H1 (cell line): Measurements from ENCODE around the gene NR5A1. TPM values are rescaled to one million over a fixed set of nuclear protein-coding genes. Genes with fewer than 3 reads are reported as not detected.
A peak's percentile ranks its signal among the peaks of the same experiment; 100 is the strongest.

Source experiments
- CTCF ChIA-PET: fragments of 300-600 bp; sonication (Branson Sonifier 250); formaldehyde crosslinking; loops from one replicate; lab custom pipeline; 2021; ENCODE audit not compliant: partially characterized antibody; lab: Charles Lee
- POLR2A ChIA-PET: fragments of 300-600 bp; sonication (Branson Sonifier 250); formaldehyde crosslinking; loops from one replicate; lab custom pipeline; 2021; ENCODE audit warnings: inconsistent platforms; ENCODE audit not compliant: partially characterized antibody; lab: Charles Lee
- DNase-seq, 2 experiments: peaks; one replicate each; pipeline versions ENCODE4 v3.0.0 to v3.0.0-alpha.2; 2010 to 2022; ENCODE audit warnings: low spot score in 2 of 2, low read depth in 1 of 2, mixed read lengths in 1 of 2
- FAIRE-seq: peaks from 2 replicates; lab custom pipeline; 2011; peaks lifted over from hg19 to GRCh38; lab: Jason Lieb, UNC
- H2AFZ ChIP-seq: 2 replicates; pipeline ENCODE4 v1.8.1; 2012; ENCODE audit warnings: low read length, inconsistent platforms
- H2AK5ac ChIP-seq: 2 replicates; pipeline ENCODE4 v1.6.1; 2013; ENCODE audit warnings: low read depth, low read length
- H2BK120ac ChIP-seq: replicated peaks from 2 replicates; pipeline ENCODE3; 2013; ENCODE audit warnings: low read depth, low read length, inconsistent platforms
- H2BK12ac ChIP-seq: 2 replicates; pipeline ENCODE4 v1.6.1; 2013; ENCODE audit warnings: low read depth, low read length
- H2BK15ac ChIP-seq: 2 replicates; pipeline ENCODE4 v1.6.1; 2013; ENCODE audit warnings: low read length
- H2BK20ac ChIP-seq: 2 replicates; pipeline ENCODE4 v1.6.1; 2013; ENCODE audit warnings: low read length
- H2BK5ac ChIP-seq: 2 replicates; pipeline ENCODE4 v1.6.1; 2013; ENCODE audit warnings: low read depth, low read length
- H3K14ac ChIP-seq: 2 replicates; pipeline ENCODE4 v1.6.1; 2013; ENCODE audit warnings: inconsistent platforms; ENCODE audit not compliant: insufficient read length
- H3K18ac ChIP-seq: 2 replicates; pipeline ENCODE4 v1.6.1; 2013; ENCODE audit warnings: low read length; ENCODE audit errors: extremely low read depth
- H3K23ac ChIP-seq: 2 replicates; pipeline ENCODE4 v1.6.1; 2013; ENCODE audit warnings: inconsistent platforms; ENCODE audit not compliant: insufficient read length
- H3K23me2 ChIP-seq: 2 replicates; pipeline ENCODE4 v1.6.1; 2013; ENCODE audit warnings: low read depth, low read length
- H3K27ac ChIP-seq: 2 replicates; pipeline ENCODE4 v1.6.1; 2011; ENCODE audit warnings: low read depth, low read length, inconsistent platforms
- H3K27me3 ChIP-seq, 4 experiments: replicated peaks in 1 of 4; 1 replicate in 1 of 4; 2 replicates in 3 of 4; pipeline versions ENCODE4 v1.6.1 to v1.8.1; 2011 to 2013; ENCODE audit warnings: low read length in 3 of 4, mild to moderate bottlenecking in 3 of 4, inconsistent platforms in 2 of 4, mixed read lengths in 2 of 4, moderate library complexity in 1 of 4; ENCODE audit not compliant: control insufficient read depth in 3 of 4, insufficient read depth in 3 of 4; ENCODE audit errors: extremely low read depth in 1 of 4
- H3K36me3 ChIP-seq, 4 experiments: 2 replicates each; pipeline versions ENCODE4 v1.6.1 to v1.8.1; 2011 to 2013; ENCODE audit warnings: mild to moderate bottlenecking in 4 of 4, low read length in 3 of 4, moderate library complexity in 2 of 4, control low read depth in 1 of 4, inconsistent platforms in 1 of 4; ENCODE audit not compliant: insufficient read depth in 4 of 4, control insufficient read depth in 2 of 4
- H3K4ac ChIP-seq: replicated peaks from 2 replicates; pipeline ENCODE3; 2013; ENCODE audit warnings: low read length, low read depth, mixed read lengths, inconsistent platforms; ENCODE audit not compliant: insufficient read length
- H3K4me1 ChIP-seq, 4 experiments: replicated peaks in 1 of 4; 1 replicate in 1 of 4; 2 replicates in 3 of 4; pipeline versions ENCODE4 v1.6.1 to v1.8.1; 2011 to 2013; ENCODE audit warnings: low read length in 3 of 4, inconsistent platforms in 2 of 4, mixed read lengths in 1 of 4; ENCODE audit not compliant: insufficient read depth in 4 of 4, control insufficient read depth in 3 of 4
- H3K4me2 ChIP-seq, 2 experiments: 2 replicates each; pipeline versions ENCODE4 v1.6.1 to v1.8.1; 2011 to 2013; ENCODE audit warnings: low read depth in 2 of 2, low read length in 2 of 2, control low read depth in 1 of 2, inconsistent platforms in 1 of 2, mild to moderate bottlenecking in 1 of 2; ENCODE audit not compliant: insufficient read depth in 1 of 2
- H3K4me3 ChIP-seq, 4 experiments: fragments of 200-600, 300-600 bp in 1 of 4; sonication (generic), shearing (Covaris generic), sonication (Bioruptor Twin) in 1 of 4; 2 replicates each; pipeline versions ENCODE4 v1.5.1 to v1.8.1; 2011 to 2016; ENCODE audit warnings: low read length in 4 of 4, low read depth in 3 of 4, control low read depth in 2 of 4, inconsistent platforms in 2 of 4, mild to moderate bottlenecking in 2 of 4, mixed read lengths in 1 of 4, moderate library complexity in 1 of 4; ENCODE audit not compliant: insufficient read depth in 2 of 4; ENCODE audit errors: extremely low read depth in 1 of 4
- H3K56ac ChIP-seq: replicated peaks from 2 replicates; pipeline ENCODE3; 2013; ENCODE audit warnings: low read depth, mild to moderate bottlenecking, mixed read lengths, low read length, inconsistent platforms; ENCODE audit not compliant: insufficient read length
- H3K79me1 ChIP-seq: 2 replicates; pipeline ENCODE4 v1.6.1; 2013; ENCODE audit warnings: low read depth, low read length, control low read depth
- H3K79me2 ChIP-seq, 2 experiments: 2 replicates each; pipeline versions ENCODE4 v1.6.1 to v1.8.1; 2012 to 2013; ENCODE audit warnings: low read length in 2 of 2, mild to moderate bottlenecking in 2 of 2, inconsistent platforms in 1 of 2; ENCODE audit not compliant: insufficient read depth in 2 of 2, control insufficient read depth in 1 of 2
- H3K9ac ChIP-seq, 4 experiments: replicated peaks in 1 of 4; 1 replicate in 1 of 4; 2 replicates in 3 of 4; pipeline versions ENCODE4 v1.6.1 to v1.8.1; 2011 to 2013; ENCODE audit warnings: low read depth in 3 of 4, low read length in 3 of 4, control low read depth in 2 of 4, mild to moderate bottlenecking in 2 of 4, moderate library complexity in 2 of 4, inconsistent platforms in 1 of 4; ENCODE audit errors: extremely low read depth in 1 of 4
- H3K9me3 ChIP-seq, 2 experiments: 2 replicates each; pipeline versions ENCODE4 v1.6.1 to v1.8.1; 2012 to 2013; ENCODE audit warnings: mild to moderate bottlenecking in 2 of 2, moderate library complexity in 2 of 2, control low read depth in 1 of 2, inconsistent platforms in 1 of 2, low read depth in 1 of 2, low read length in 1 of 2, mixed read lengths in 1 of 2; ENCODE audit not compliant: insufficient read depth in 2 of 2
- H4K20me1 ChIP-seq, 2 experiments: replicated peaks in 1 of 2; 2 replicates each; pipeline versions ENCODE3 to v1.8.1; 2011 to 2013; ENCODE audit warnings: inconsistent platforms in 2 of 2, low read length in 2 of 2, mild to moderate bottlenecking in 1 of 2; ENCODE audit not compliant: insufficient read depth in 2 of 2, control insufficient read depth in 1 of 2
- H4K5ac ChIP-seq: 2 replicates; pipeline ENCODE4 v1.6.1; 2013; ENCODE audit warnings: low read length, low read depth, mixed read lengths, inconsistent platforms; ENCODE audit not compliant: insufficient read length
- H4K8ac ChIP-seq: 2 replicates; pipeline ENCODE4 v1.8.0; 2013; ENCODE audit warnings: mild to moderate bottlenecking, moderate library complexity, low read length, inconsistent platforms; ENCODE audit not compliant: insufficient read depth; ENCODE audit errors: extremely low read depth
- H4K91ac ChIP-seq: replicated peaks from 2 replicates; pipeline ENCODE3; 2013; ENCODE audit warnings: low read length, mixed read lengths, inconsistent platforms; ENCODE audit not compliant: insufficient read length
- ASH2L ChIP-seq: fragments of 200-600, 300-600 bp; sonication (generic); IDR thresholded peaks from one replicate; pipeline ENCODE4 v1.7.1; 2017; ENCODE audit warnings: low read length
- CREB1 ChIP-seq: IDR thresholded peaks from 2 replicates; pipeline ENCODE4 v1.6.1; 2012; ENCODE audit warnings: inconsistent platforms
- EGR1 ChIP-seq: IDR thresholded peaks from 2 replicates; pipeline ENCODE4 v1.6.1; 2011; ENCODE audit warnings: low read depth, low read length, borderline replicate concordance
- KDM5A ChIP-seq: fragments of 200-600 bp; IDR thresholded peaks from 2 replicates; pipeline ENCODE4 v1.7.1; 2012; ENCODE audit warnings: mild to moderate bottlenecking, low read length, inconsistent platforms, mixed read lengths
- POLR2A ChIP-seq, 2 experiments: IDR thresholded peaks; 1 replicate in 1 of 2; 2 replicates in 1 of 2; pipeline ENCODE4 v1.6.1; 2011; ENCODE audit warnings: low read depth in 2 of 2, low read length in 2 of 2, mild to moderate bottlenecking in 2 of 2; ENCODE audit errors: control extremely low read depth in 1 of 2
- POU5F1 ChIP-seq: IDR thresholded peaks from 2 replicates; pipeline ENCODE4 v1.6.1; 2011; ENCODE audit warnings: low read depth, mild to moderate bottlenecking, low read length, moderate library complexity
- TEAD4 ChIP-seq: IDR thresholded peaks from 2 replicates; pipeline ENCODE4 v1.6.1; 2012; ENCODE audit warnings: low read depth, low read length, inconsistent platforms, mixed read lengths
- ZNF274 ChIP-seq: IDR thresholded peaks from 2 replicates; pipeline ENCODE4 v1.7.0; 2012; ENCODE audit warnings: low read length, borderline replicate concordance; ENCODE audit errors: extremely low read depth
- WGBS, 2 experiments: shearing (Covaris generic) in 1 of 2; methylation state at CpG; one replicate each; pipeline versions ENCODE4 v1.1.6 to v1.1.7; 2013 to 2015; ENCODE audit warnings: low lambda C conversion rate in 2 of 2, mixed read lengths in 2 of 2, inconsistent platforms in 1 of 2, low coverage in 1 of 2, missing lambda C conversion rate in 1 of 2; ENCODE audit not compliant: insufficient replicate concordance in 2 of 2, insufficient coverage in 1 of 2, insufficient read length in 1 of 2; ENCODE audit errors: extremely low coverage in 1 of 2, missing lambda C conversion rate in 1 of 2; 5-methylcytosine and 5-hydroxymethylcytosine counted together
- polyA plus RNA-seq, 7 experiments: library from polyadenylated mRNA; depleted of rRNA in 3 of 7; stranded (reverse) in 5 of 7; unstranded in 2 of 7; fragments of >200 nt in 5 of 7; fragments of 200-250 nt in 2 of 7; gene quantifications; 1 replicate in 5 of 7; 2 replicates in 1 of 7; 4 replicates in 1 of 7; pipeline versions ENCODE4 v1.2.1 to v1.2.3, GENCODE V29; 2011 to 2013; ENCODE audit warnings: missing spikeins in 2 of 7, mixed read lengths in 2 of 7
- total RNA-seq: library from RNA; stranded (reverse); fragmentation: NEBNext Ultra II Directional; extraction: Animal tissue kit (Norgen Biotek cat#: 25700); gene quantifications from 2 replicates; pipeline ENCODE4 v1.2.1, GENCODE V29; 2021

Gene NR5A1
- total and polyA plus RNA-seq, 2 of the 8 experiments (the other 6 are each of a cell fraction or from before 2014, with no cell fraction given) = 0.29 to 0.58 TPM

GRCh38 chr9:124487260-124488182, 19.7 kb downstream of the NR5A1 start:
- Histone ChIP-seq H2BK120ac (no peak overlapping the region), H2BK20ac (0 out of 2 replicates have a peak overlapping the region, but pooled peaks have one; percentile 18), H2BK5ac (no peak overlapping the region), H2BK12ac (peak overlapping the region; percentile 80; the same call in 1 of the 2 replicates), H4K8ac (peak overlapping the region; percentile 43), H3K36me3 (no peaks in the 10 kb centered on the region)
- WGBS, 2 experiments = 67% methylated on average over 40 of the region's 40 CpGs; no CpG with 5 or more reads in 1 of the 2 experiments
- no peak for TF ChIP-seq CREB1
- no peak for TF ChIP-seq KDM5A
- no peak for TF ChIP-seq TEAD4
- TF ChIP-seq POLR2A (IDR thresholded peaks at IDR 0.05; ENCODE audit: control extremely low read depth in 1 of 2, low read depth in 2 of 2, low read length in 2 of 2) = no peak
- TF ChIP-seq POU5F1 = no peak
- TF ChIP-seq ZNF274 = no peak
- TF ChIP-seq EGR1 = no peak
- TF ChIP-seq ASH2L = no peak
- TF ChIP-seq, all 59 proteins: peak for 0
- H3K4me2 ChIP-seq = peak overlapping the region; percentile 19 to 40; a peak in 3 of 4 replicates
- H3K14ac ChIP-seq = no peak overlapping the region
- peaks cover 0 to 9% (median 6%) of the 10 kb centered on the region in 4 experiments; a peak in 5 of 7 replicates for H3K27me3 ChIP-seq
- H2BK15ac ChIP-seq = peak overlapping the region; percentile 29; the same call in 1 of the 2 replicates
- no peaks in the 10 kb centered on the region for H3K9me3 ChIP-seq
- no peak overlapping the region for H4K5ac ChIP-seq
- no peak overlapping the region for H3K56ac ChIP-seq
- no peak overlapping the region; the same call in 1 of the 2 replicates for H2AFZ ChIP-seq
- 0 out of 8 replicates have a peak overlapping the region, but pooled peaks of 1 of the 4 experiments have one; percentile 22 for H3K4me3 ChIP-seq
- H3K4ac ChIP-seq = no peak overlapping the region
- no peaks in the 10 kb centered on the region; the same call in 1 of the 2 replicates for H3K23me2 ChIP-seq
- H3K79me1 ChIP-seq = no peaks in the 10 kb centered on the region
- peaks cover 0 to 9% of the 10 kb centered on the region in 2 experiments for H4K20me1 ChIP-seq
- no peaks in the 10 kb centered on the region for H3K79me2 ChIP-seq
- H2AK5ac ChIP-seq = no peak overlapping the region
- peak overlapping the region; percentile 44 for H4K91ac ChIP-seq
- ChIA-PET POLR2A (interaction anchor here (1.2 to 3.1 kb wide), 5 partner anchors 9 to 375 kb away, joined by 4 to 11 read pairs (median 4); no protein-coding TSS in a partner anchor), CTCF (interaction anchor here (0.7 to 2.6 kb wide), 7 partner anchors 8 to 77 kb away, joined by 3 to 9 read pairs (median 4); no protein-coding TSS in a partner anchor)
- DNase-seq (no peak), FAIRE-seq (no peak)
- H3K27ac ChIP-seq = no peak overlapping the region
- H3K23ac ChIP-seq = no peak overlapping the region
- peak overlapping the region; percentile 48; the same call in 1 of the 2 replicates for H3K18ac ChIP-seq
- peaks cover 3 to 26% (median 5%) of the 10 kb centered on the region in 4 experiments; a peak in 6 of 7 replicates for H3K4me1 ChIP-seq
- H3K9ac ChIP-seq = no peak overlapping the region
